ENCODE results near the gene ASPN.

The ASPN gene

DNA sequence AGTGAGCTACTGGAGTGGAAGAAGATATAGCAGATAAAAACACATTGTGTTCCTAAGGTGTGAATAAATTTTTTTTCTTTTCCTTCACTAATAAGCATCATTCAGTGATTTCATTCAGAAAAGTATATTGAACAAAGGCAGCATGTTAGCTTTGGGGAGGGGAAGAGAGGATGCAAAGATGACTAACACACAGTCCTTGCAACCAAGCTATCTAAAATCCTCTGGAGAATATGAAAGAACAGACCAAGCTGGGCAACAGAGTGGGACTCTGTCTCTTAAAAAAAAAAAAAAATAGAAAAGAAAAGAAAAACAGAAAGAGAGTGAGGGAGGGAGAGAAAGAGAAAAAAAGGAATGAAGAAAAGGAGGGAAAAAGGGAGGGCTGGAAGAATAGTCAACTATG is 35.8 kb downstream of the ASPN start:
- H3K27me3 ChIP-seq (replicated peaks): no peaks in the 10 kb centered on the region
- no peaks in the 10 kb centered on the region for H3K36me3 ChIP-seq (replicated peaks)
- no peak overlapping the region for H3K4me3 ChIP-seq (ENCODE audit: low read depth, low read length)
- TF ChIP-seq CTCF (IDR thresholded peaks at IDR 0.05; ENCODE audit: low read depth, low read length, missing control alignments): no peak
- in situ Hi-C loops (cut with HindIII; ENCODE audit: low pct_ligation_motif_present, low sequenced_read_pairs): no loop called here
- no peak for DNase-seq
- no peak overlapping the region for H3K27ac ChIP-seq

DNA sequence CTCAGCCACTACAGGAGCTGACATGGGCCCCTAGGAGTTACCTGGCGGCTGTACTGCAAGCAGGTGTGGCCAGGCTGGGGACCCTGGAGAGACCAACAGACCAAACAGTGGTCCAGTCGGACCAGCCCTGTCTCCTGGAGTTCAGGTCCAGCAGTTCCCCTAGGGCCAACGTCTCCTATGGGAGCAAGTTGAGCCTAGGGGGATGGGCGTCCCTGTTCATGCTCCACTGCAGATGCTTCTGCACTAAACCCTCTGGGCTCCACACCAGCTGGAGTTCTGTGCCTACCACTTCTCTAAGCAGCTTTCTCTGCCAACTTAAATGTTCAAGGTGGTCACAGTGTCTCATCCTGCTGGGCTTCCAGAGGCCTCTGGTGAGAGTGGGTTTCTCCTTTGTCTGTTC is 37.5 kb downstream of the ASPN start:
- Histone ChIP-seq H3K36me3 (replicated peaks) (no peaks in the 10 kb centered on the region), H3K27ac (no peak overlapping the region), H3K27me3 (replicated peaks) (no peaks in the 10 kb centered on the region), H3K4me3 (ENCODE audit: low read depth, low read length) (no peak overlapping the region)
- no peak for TF ChIP-seq CTCF (IDR thresholded peaks at IDR 0.05; ENCODE audit: low read depth, low read length, missing control alignments)
- in situ Hi-C loops (cut with HindIII; ENCODE audit: low pct_ligation_motif_present, low sequenced_read_pairs): no loop called here
- no peak for DNase-seq

DNA sequence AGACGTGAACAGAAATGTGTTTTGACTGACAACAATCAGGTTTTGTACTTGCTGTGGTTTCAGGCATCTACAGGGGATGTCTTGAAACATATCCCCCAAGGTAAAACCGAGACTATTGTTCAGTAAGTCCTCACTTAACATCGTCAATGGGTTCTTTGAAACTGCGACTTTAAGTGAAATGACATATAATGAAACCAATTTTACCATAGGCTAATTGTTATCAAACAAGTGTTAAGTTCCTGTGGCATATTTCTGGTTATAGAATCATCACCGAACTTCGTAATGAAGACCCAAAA is 41.6 kb downstream of the ASPN start:
- in situ Hi-C loops (cut with HindIII; ENCODE audit: low pct_ligation_motif_present, low sequenced_read_pairs): no loop called here
- TF ChIP-seq CTCF (IDR thresholded peaks at IDR 0.05; ENCODE audit: low read depth, low read length, missing control alignments): no peak
- Histone ChIP-seq H3K36me3 (replicated peaks) (no peaks in the 10 kb centered on the region), H3K27ac (no peak overlapping the region), H3K4me3 (ENCODE audit: low read depth, low read length) (no peak overlapping the region), H3K27me3 (replicated peaks) (no peaks in the 10 kb centered on the region)
- DNase-seq: no peak

DNA sequence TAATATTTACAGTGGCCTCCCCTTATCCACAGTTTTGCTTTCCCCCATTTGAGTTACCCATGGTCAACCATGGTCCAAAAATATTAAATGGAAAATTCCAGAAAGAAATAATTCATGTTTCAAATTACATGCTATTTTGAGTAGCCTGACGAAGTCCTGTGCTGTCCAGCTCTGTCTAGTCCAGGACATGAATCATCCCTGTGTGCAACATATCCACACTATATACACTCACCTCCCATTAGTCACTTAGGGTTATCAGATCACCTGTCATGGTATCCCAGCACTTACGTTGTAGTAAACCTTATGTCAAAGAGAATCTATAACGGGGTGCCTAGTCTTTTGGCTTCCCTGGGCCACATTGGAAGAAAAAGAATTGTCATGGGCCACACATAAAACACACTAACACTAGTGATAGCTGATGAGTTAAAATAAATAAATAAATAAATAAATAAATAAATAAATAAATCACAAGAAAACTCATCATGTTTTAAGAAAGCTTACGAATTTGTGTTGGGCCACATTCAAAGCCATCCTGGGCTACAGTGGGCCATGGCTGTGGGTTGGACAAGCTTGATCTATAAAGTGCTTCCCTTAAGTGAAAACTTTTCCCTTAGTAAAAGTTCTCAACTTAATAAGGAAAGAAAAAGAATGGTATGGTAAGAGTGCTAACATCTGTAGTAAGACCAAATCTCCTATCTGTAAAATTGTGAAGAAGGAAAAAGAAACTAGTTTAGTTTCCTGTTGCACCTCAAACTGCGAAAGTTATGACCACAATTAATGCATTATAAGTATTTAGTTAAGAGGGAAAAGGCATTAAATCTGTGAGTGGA is 42.2 kb downstream of the ASPN start:
- peak; percentile 81 for DNase-seq
- Histone ChIP-seq H3K27ac (no peak overlapping the region), H3K4me3 (ENCODE audit: low read depth, low read length) (no peak overlapping the region), H3K27me3 (replicated peaks) (no peaks in the 10 kb centered on the region), H3K36me3 (replicated peaks) (no peaks in the 10 kb centered on the region)
- TF ChIP-seq CTCF (IDR thresholded peaks at IDR 0.05; ENCODE audit: low read depth, low read length, missing control alignments): no peak
- in situ Hi-C loops (cut with HindIII; ENCODE audit: low pct_ligation_motif_present, low sequenced_read_pairs): no loop called here

- H3K27ac ChIP-seq: no peak overlapping the region
- in situ Hi-C loops (cut with HindIII; ENCODE audit: low pct_ligation_motif_present, low sequenced_read_pairs): no loop called here
- no peak overlapping the region for H3K4me3 ChIP-seq (ENCODE audit: low read depth, low read length)
- H3K36me3 ChIP-seq (replicated peaks): no peaks in the 10 kb centered on the region
- no peak for TF ChIP-seq CTCF (IDR thresholded peaks at IDR 0.05; ENCODE audit: low read depth, low read length, missing control alignments)
- no peaks in the 10 kb centered on the region for H3K27me3 ChIP-seq (replicated peaks)
- no peak for DNase-seq
Observed at GRCh38 chr9:92438900-92439526, 43.3 kb downstream of the ASPN start.
